Measurements from ENCODE around the gene CPVL. TPM values are rescaled to one million over a fixed set of nuclear protein-coding genes. Genes with fewer than 3 reads are reported as not detected.

The CPVL gene
- total RNA-seq (1 to 10 TPM in 2 of 5 donors, under 1 TPM in 3; 0.47 to 1.6 (median 0.66) TPM), total RNA-seq (0 to 16.8 (median 2.1) reads per million in 29 experiments)
- total RNA-seq (2013), result 2.9 TPM

DNA sequence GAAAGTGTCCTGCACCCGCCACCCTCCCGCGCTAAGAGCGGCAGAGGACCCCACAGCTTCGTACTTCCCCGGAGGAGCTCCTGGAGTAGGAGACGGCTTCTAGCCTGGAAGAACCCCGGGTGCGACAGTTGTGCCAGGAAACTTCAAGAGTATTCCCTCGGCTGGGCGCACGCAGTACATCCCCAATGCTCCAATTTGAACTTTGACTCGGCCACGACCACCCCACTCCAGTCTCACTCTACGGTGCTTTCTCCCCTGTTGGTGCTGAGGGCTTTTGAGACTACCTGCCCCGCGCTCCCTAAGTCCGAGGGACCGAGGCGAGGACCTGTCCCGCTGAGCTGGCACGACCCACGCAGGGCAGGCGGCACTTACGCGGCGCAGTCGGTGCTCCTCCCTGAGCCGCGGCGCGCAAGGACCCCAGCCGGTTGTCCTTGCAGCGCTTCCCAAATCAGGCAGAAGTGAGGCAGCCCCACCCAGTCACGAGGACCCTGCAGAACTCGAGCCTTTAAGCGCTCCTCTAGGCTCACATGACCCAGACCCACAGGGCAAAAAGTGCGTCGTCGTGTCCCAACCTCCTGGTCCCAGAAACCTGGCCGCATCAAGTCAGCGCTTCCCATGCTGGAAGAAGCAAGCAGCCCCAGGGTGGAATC is at the start of gene CPVL:
Gene CPVL, minus strand, starts transcription at position 481 of the 650 bp plus-strand sequence. CDS start 25,476 bp downstream, outside the sequence.
- H3K9me3 Mint-ChIP-seq, result no peaks in the 10 kb centered on the region
- ATAC-seq (replicated peaks in 1 of 4) (no peak), DNase-seq (no peak)
- no peak within 1 kb of the TSS for H3K27ac Mint-ChIP-seq
- Histone ChIP-seq H3K4me3 (ENCODE audit: control insufficient read depth in 1 of 2, extremely low read depth in 1 of 2, low read length in 1 of 2) (peak within 1 kb of the TSS in 1 of 2 donors; percentile 52), H3K27me3 (replicated peaks in 1 of 2; ENCODE audit: control insufficient read depth in 2 of 2, extremely low read depth in 1 of 2, insufficient read depth in 2 of 2, low read length in 1 of 2) (peaks cover 2 to 33% of the 10 kb centered on the region in 2 experiments), H3K9me3 (no peaks in the 10 kb centered on the region), H3K27ac (ENCODE audit: low read length) (no peak within 1 kb of the TSS), H3K4me1 (ENCODE audit: control insufficient read depth in 1 of 2, extremely low read depth in 1 of 2, insufficient read depth in 2 of 2, low read length in 2 of 2) (peaks cover 0 to 6% of the 10 kb centered on the region in 2 experiments), H3K36me3 (ENCODE audit: control insufficient read depth in 2 of 2, extremely low read depth in 1 of 2, insufficient read depth in 1 of 2, low read length in 1 of 2) (no peaks in the 10 kb centered on the region)
- peaks cover 0 to 10% (median 8%) of the 10 kb centered on the region in 3 donors for H3K4me1 Mint-ChIP-seq
- POLR2A ChIA-PET, result no interaction called here
- H3K27me3 Mint-ChIP-seq, result peaks cover 15 to 43% of the 10 kb centered on the region in 2 donors
- 3% methylated on average over 37 of the region's 42 CpGs for WGBS (ENCODE audit: insufficient coverage)
- no peak within 1 kb of the TSS for H3K4me3 Mint-ChIP-seq
- H3K36me3 Mint-ChIP-seq, result no peaks in the 10 kb centered on the region
- CTCF ChIA-PET, result no interaction called here

DNA sequence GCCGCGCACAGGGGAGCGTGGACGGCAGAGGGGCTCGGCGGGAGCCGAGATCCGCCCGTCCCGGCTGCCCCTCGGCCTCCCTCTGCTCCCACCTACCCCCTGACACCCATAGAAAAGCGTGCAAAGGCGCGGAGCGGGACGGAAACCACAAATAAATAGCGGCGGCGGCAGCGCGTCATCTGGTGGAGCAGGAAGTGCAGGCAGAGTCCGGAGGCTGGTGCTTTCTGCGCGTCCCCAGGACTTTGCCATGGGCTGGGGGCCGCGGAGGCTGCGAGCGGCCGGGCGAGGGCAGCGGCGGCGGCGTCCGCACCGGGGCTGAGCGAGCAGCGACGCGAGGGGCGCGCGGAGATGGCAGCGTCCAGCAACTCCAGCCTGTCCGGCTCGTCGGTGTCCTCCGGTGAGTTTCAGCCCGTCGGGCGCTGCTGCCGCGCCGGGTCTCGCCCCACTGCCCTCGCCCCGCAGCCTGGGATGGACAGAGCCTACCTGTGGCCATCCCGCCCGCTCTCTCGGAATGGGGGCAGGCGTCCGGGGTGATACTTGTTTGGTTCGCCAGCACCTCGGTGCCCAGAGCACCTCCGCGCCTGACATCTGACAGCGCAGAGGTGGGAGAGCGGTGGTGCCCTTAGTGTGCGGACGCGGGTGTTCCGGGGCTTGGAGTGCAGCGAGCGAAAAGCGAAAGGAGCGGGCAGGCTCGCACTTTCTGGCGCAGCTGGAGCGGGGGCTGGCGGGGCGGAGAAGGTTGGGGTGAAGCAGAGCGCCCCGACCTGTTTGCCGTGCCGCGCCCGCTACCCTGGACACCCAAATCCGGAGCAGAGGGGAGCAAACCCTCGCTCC is 48.5 kb upstream of the CPVL start, which contains the start of gene CHN2:
Gene CHN2, plus strand, starts transcription at position 182 of the 834 bp plus-strand sequence.
- DNase-seq (peak in 34 of 35 experiments; percentile 15 to 72 (median 42)), ATAC-seq (replicated peaks in 1 of 4) (peak; percentile 74 to 83 (median 78))
- H3K4me3 ChIP-seq (ENCODE audit: control insufficient read depth in 1 of 2, extremely low read depth in 1 of 2, low read length in 1 of 2), result peak within 1 kb of the TSS; percentile 74 to 90
- Mint-ChIP-seq H3K36me3 (no peaks in the 10 kb centered on the region), H3K27me3 (peaks cover 33 to 40% of the 10 kb centered on the region in 2 donors), H3K4me1 (peaks cover 18 to 35% (median 20%) of the 10 kb centered on the region in 3 donors), H3K4me3 (peak within 1 kb of the TSS; percentile 82 to 86 (median 83)), H3K27ac (peak within 1 kb of the TSS; percentile 55 to 56), H3K9me3 (no peaks in the 10 kb centered on the region)
- ChIA-PET CTCF (interaction anchor here (1.0 to 1.1 kb wide), 2 partner anchors 143 to 214 kb away, joined by 4 to 5 read pairs; no protein-coding TSS in a partner anchor), POLR2A (interaction anchor here in 1 of 2 donors (0.6 kb wide), 1 partner anchor 28 kb away, joined by 3 read pairs; no protein-coding TSS in a partner anchor)
- H3K27ac ChIP-seq (ENCODE audit: low read length), result peak within 1 kb of the TSS; percentile 41
- no peaks in the 10 kb centered on the region for H3K36me3 ChIP-seq (ENCODE audit: control insufficient read depth in 2 of 2, extremely low read depth in 1 of 2, insufficient read depth in 1 of 2, low read length in 1 of 2)
- peaks cover 12 to 18% of the 10 kb centered on the region in 2 experiments for H3K4me1 ChIP-seq (ENCODE audit: control insufficient read depth in 1 of 2, extremely low read depth in 1 of 2, insufficient read depth in 2 of 2, low read length in 2 of 2)
- H3K9me3 ChIP-seq, result no peaks in the 10 kb centered on the region
- under 1% methylated on average over 89 of the region's 89 CpGs for WGBS (ENCODE audit: insufficient coverage)
- H3K27me3 ChIP-seq (replicated peaks in 1 of 2; ENCODE audit: control insufficient read depth in 2 of 2, extremely low read depth in 1 of 2, insufficient read depth in 2 of 2, low read length in 1 of 2), result peaks cover 0 to 12% of the 10 kb centered on the region in 2 experiments

DNA sequence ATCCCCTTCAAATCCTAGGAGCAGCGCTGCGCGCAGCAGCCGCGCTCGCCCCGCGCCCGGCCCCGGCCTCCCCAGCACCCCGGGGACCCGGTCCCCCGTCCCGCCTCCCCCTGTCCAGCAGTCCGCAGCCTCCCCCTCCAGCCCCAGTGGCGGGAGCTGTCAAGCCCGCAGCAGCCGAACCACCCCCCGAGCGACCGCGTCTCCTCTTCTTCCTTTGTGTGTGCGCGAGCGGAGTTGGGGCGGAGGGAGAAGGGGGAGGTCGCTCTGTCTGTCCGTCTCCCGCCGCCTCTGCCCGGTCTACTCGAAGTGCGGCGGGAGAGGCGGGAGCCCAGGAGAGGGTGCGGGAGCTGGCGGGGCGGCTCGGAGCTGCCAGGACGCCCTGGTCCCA is 47.9 kb upstream of the CPVL start:
- Mint-ChIP-seq H3K36me3 (no peaks in the 10 kb centered on the region), H3K27ac (no peak overlapping the region), H3K27me3 (peaks cover 36 to 43% of the 10 kb centered on the region in 2 donors), H3K4me1 (peaks cover 18 to 35% (median 20%) of the 10 kb centered on the region in 3 donors), H3K4me3 (peak overlapping the region; percentile 71 to 82 (median 75)), H3K9me3 (no peaks in the 10 kb centered on the region)
- Histone ChIP-seq H3K27ac (ENCODE audit: low read length) (no peak overlapping the region), H3K27me3 (replicated peaks in 1 of 2; ENCODE audit: control insufficient read depth in 2 of 2, extremely low read depth in 1 of 2, insufficient read depth in 2 of 2, low read length in 1 of 2) (peaks cover 0 to 15% of the 10 kb centered on the region in 2 experiments), H3K9me3 (no peaks in the 10 kb centered on the region), H3K4me3 (ENCODE audit: control insufficient read depth in 1 of 2, extremely low read depth in 1 of 2, low read length in 1 of 2) (peak overlapping the region; percentile 74 to 90), H3K4me1 (ENCODE audit: control insufficient read depth in 1 of 2, extremely low read depth in 1 of 2, insufficient read depth in 2 of 2, low read length in 2 of 2) (peaks cover 12 to 22% of the 10 kb centered on the region in 2 experiments), H3K36me3 (ENCODE audit: control insufficient read depth in 2 of 2, extremely low read depth in 1 of 2, insufficient read depth in 1 of 2, low read length in 1 of 2) (no peaks in the 10 kb centered on the region)
- DNase-seq (peak in 2 of 35 experiments; percentile 2 to 6), ATAC-seq (replicated peaks in 1 of 4) (no peak)
- WGBS (ENCODE audit: insufficient coverage), result 8% methylated on average over 20 of the region's 40 CpGs
- ChIA-PET CTCF (interaction anchor here in 1 of 2 donors (1.0 kb wide), 1 partner anchor 144 kb away, joined by 4 read pairs; no protein-coding TSS in a partner anchor), POLR2A (no interaction called here)

DNA sequence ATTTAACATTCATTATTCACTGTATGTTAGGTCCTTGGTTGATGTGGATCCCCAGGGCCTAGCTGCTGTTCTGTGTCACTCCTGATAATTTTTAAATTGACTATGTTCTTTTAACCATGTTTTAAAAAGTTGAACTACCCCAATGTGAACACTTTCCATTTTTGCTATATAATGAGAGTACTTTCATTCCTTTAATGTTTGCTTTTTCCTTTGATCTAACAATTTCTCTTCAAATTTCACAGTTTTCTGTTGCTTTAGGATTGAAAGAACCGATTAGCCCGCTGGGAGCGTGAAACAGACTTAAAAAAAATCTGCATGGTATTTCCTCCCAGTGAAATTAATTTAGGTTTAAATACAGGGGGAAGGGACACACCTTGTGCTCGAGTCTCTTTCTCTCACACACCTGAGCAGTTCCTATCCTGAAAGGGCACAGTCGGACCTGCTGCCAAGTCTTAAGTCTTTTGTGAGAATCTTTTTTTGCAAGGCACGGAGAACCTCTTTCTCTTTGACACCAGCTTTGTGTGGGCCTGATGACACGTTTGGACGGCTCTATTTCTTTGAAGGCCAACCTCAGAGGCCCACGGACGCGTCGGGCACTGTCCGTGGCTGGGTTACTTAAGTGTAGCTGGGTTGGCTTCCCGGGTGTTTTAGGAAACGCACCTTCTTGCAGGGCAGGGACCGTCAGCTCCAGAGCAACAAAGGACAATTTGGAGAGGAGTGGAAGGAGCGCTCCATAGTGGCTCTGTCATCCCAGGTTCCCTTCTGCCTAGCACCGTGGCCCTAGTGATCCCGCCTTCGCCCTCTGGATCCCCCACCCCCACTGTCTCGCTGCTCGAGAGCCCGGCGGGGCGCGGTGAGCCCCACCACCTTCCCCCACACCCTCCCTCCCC is 47.2 kb upstream of the CPVL start:
- H3K27me3 ChIP-seq (replicated peaks in 1 of 2; ENCODE audit: control insufficient read depth in 2 of 2, extremely low read depth in 1 of 2, insufficient read depth in 2 of 2, low read length in 1 of 2), result peaks cover 0 to 15% of the 10 kb centered on the region in 2 experiments
- H3K4me1 Mint-ChIP-seq, result peaks cover 18 to 35% (median 20%) of the 10 kb centered on the region in 3 donors
- H3K9me3 Mint-ChIP-seq, result no peaks in the 10 kb centered on the region
- H3K9me3 ChIP-seq, result no peaks in the 10 kb centered on the region
- no peak for DNase-seq
- WGBS (ENCODE audit: insufficient coverage), result 61% methylated on average over 16 of the region's 26 CpGs
- H3K4me3 ChIP-seq (ENCODE audit: control insufficient read depth in 1 of 2, extremely low read depth in 1 of 2, low read length in 1 of 2), result no peak overlapping the region
- peak overlapping the region in 1 of 2 donors; percentile 63 for H3K27ac Mint-ChIP-seq
- H3K4me1 ChIP-seq (ENCODE audit: control insufficient read depth in 1 of 2, extremely low read depth in 1 of 2, insufficient read depth in 2 of 2, low read length in 2 of 2), result peaks cover 12 to 22% of the 10 kb centered on the region in 2 experiments
- peaks cover 36 to 44% of the 10 kb centered on the region in 2 donors for H3K27me3 Mint-ChIP-seq
- H3K4me3 Mint-ChIP-seq, result peak overlapping the region; percentile 58 to 82 (median 66)
- ATAC-seq (replicated peaks in 1 of 4), result no peak
- H3K36me3 ChIP-seq (ENCODE audit: control insufficient read depth in 2 of 2, extremely low read depth in 1 of 2, insufficient read depth in 1 of 2, low read length in 1 of 2), result no peaks in the 10 kb centered on the region
- CTCF ChIA-PET, result interaction anchor here (0.7 to 1.0 kb wide), 2 partner anchors 145 to 153 kb away, joined by 4 to 5 read pairs; no protein-coding TSS in a partner anchor
- no peaks in the 10 kb centered on the region for H3K36me3 Mint-ChIP-seq
- no peak overlapping the region for H3K27ac ChIP-seq (ENCODE audit: low read length)
- POLR2A ChIA-PET, result no interaction called here

DNA sequence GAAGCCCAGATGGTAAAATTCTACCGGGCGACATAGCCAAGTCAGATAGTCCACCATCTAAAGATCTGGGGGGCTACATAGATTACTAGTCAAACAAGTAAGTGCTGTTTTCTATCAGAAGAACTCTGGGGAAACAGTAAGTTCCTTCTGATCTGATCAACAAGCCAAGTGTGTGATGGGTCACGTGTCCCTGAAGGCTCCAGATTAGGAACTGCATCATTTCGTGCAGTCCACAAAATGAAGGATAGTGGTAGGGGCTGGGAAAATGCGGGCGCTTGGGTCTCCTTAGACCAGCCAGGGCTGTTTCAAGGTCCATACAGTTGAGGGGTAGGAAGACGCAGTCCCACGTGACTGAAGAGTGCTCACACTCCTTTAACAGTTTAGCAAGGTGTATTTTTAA is 46.5 kb upstream of the CPVL start:
- ChIA-PET CTCF (interaction anchor here in 1 of 2 donors (0.7 kb wide), 1 partner anchor 153 kb away, joined by 5 read pairs; no protein-coding TSS in a partner anchor), POLR2A (no interaction called here)
- 94% methylated on average over 5 of the region's 8 CpGs for WGBS (ENCODE audit: insufficient coverage)
- H3K9me3 Mint-ChIP-seq, result no peaks in the 10 kb centered on the region
- Histone ChIP-seq H3K4me1 (ENCODE audit: control insufficient read depth in 1 of 2, extremely low read depth in 1 of 2, insufficient read depth in 2 of 2, low read length in 2 of 2) (peaks cover 12 to 20% of the 10 kb centered on the region in 2 experiments), H3K27ac (ENCODE audit: low read length) (no peak overlapping the region), H3K4me3 (ENCODE audit: control insufficient read depth in 1 of 2, extremely low read depth in 1 of 2, low read length in 1 of 2) (no peak overlapping the region), H3K9me3 (no peaks in the 10 kb centered on the region), H3K27me3 (replicated peaks in 1 of 2; ENCODE audit: control insufficient read depth in 2 of 2, extremely low read depth in 1 of 2, insufficient read depth in 2 of 2, low read length in 1 of 2) (peaks cover 0 to 15% of the 10 kb centered on the region in 2 experiments), H3K36me3 (ENCODE audit: control insufficient read depth in 2 of 2, extremely low read depth in 1 of 2, insufficient read depth in 1 of 2, low read length in 1 of 2) (no peaks in the 10 kb centered on the region)
- H3K27me3 Mint-ChIP-seq, result peaks cover 34 to 44% of the 10 kb centered on the region in 2 donors
- H3K36me3 Mint-ChIP-seq, result no peaks in the 10 kb centered on the region
- peak overlapping the region; percentile 37 to 58 (median 52) for H3K4me3 Mint-ChIP-seq
- H3K4me1 Mint-ChIP-seq, result peaks cover 18 to 33% (median 20%) of the 10 kb centered on the region in 3 donors
- H3K27ac Mint-ChIP-seq, result peak overlapping the region in 1 of 2 donors; percentile 8
- no peak for ATAC-seq (replicated peaks in 1 of 4)
- DNase-seq, result no peak
